ENCODE results near the gene HES7. TPM values are rescaled to one million over a fixed set of nuclear protein-coding genes. Genes with fewer than 3 reads are reported as not detected.
A peak's percentile ranks its signal among the peaks of the same experiment; 100 is the strongest.

HES7 gene
- total RNA-seq, 1 donor from 2014 or later: 1.3 TPM

DNA sequence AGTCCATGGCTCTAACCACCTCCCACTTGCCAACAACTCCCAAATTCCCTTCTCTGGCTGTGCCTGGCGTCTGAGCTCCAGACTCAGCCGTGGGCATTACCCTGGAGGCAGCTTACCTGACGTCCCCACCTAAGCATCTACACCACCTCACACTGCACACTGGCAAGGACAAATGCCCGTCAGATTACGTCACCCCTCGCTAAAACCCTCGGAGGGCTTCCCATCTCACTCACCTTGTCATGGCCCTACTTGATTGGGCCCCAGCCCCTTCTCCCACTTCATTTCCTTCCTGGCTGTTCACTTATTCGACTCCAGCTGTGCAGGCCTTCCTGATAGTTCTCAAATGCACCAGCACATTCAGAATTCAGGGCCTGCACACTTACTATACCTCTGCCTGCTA is 19.0 kb downstream of the HES7 start:
- H3K36me3 ChIP-seq (ENCODE audit: control insufficient read depth, insufficient read depth, low read length): no peaks in the 10 kb centered on the region

DNA sequence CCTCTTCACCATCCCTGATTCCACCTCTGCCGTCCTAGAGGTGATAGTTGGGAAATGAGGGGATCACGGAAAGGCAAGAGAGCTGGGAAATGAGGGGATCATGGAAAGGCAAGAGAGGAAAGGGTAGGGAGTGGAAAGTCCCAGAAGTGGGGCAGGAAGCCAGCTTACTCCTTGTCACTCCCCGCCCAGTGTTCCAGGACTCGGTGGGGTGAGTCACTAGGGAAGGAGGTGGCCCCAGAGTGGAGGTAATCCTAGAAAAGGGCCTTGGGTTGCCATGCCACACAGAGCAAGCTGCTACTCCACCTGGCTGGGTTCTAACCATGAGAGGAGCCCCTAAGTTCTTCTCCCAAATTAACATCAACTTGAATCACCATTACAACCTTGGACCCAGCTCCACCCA is 20.4 kb downstream of the HES7 start:
- DNase-seq (ENCODE audit: low read depth): peak; percentile 79
- no peak for FAIRE-seq
- no peak overlapping the region for H3K4me3 ChIP-seq (ENCODE audit: low read depth, low read length)
- TF ChIP-seq CTCF (IDR thresholded peaks at IDR 0.05; ENCODE audit: insufficient read depth, low read length, severe bottlenecking): no peak
- no peaks in the 10 kb centered on the region for H3K27me3 ChIP-seq (ENCODE audit: control insufficient read depth, insufficient read depth, low read length)
- H3K36me3 ChIP-seq (ENCODE audit: control insufficient read depth, insufficient read depth, low read length): no peaks in the 10 kb centered on the region

More for the DNA sequence above, 19.0 kb downstream of the HES7 start:
- no peak for TF ChIP-seq CTCF (IDR thresholded peaks at IDR 0.05; ENCODE audit: insufficient read depth, low read length, severe bottlenecking)
- DNase-seq (ENCODE audit: low read depth): no peak
- Histone ChIP-seq H3K4me3 (ENCODE audit: low read depth, low read length) (no peak overlapping the region), H3K27me3 (ENCODE audit: control insufficient read depth, insufficient read depth, low read length) (no peaks in the 10 kb centered on the region)
- no peak for FAIRE-seq

GRCh38 chr17:8101721-8102120 is 22.2 kb downstream of the HES7 start:
- H3K27me3 ChIP-seq (ENCODE audit: control insufficient read depth, insufficient read depth, low read length): no peaks in the 10 kb centered on the region
- no peak for TF ChIP-seq CTCF (IDR thresholded peaks at IDR 0.05; ENCODE audit: insufficient read depth, low read length, severe bottlenecking)
- H3K4me3 ChIP-seq (ENCODE audit: low read depth, low read length): no peak overlapping the region
- H3K36me3 ChIP-seq (ENCODE audit: control insufficient read depth, insufficient read depth, low read length): no peaks in the 10 kb centered on the region
- FAIRE-seq (no peak), DNase-seq (ENCODE audit: low read depth) (no peak)

DNA sequence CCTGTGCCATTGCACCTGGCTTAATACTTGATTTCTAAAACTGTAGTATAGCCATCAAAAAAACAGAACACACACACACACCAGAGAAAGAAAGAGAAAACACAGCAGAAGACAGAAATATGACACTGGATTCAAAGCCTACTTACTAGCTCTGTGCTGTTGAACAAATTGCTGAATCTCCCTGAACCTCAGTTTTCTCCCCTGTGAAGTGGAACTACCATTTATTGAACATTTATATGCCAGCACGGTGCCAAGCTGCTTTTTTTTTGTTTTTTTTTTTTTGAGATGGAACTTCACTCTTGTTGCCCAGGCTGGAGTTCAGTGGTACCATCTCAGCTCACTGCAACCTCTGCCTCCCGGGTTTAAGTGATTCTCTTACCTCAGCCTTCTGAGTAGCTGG is 23.1 kb downstream of the HES7 start:
- DNase-seq (ENCODE audit: low read depth): no peak
- no peak for FAIRE-seq
- Histone ChIP-seq H3K27me3 (ENCODE audit: control insufficient read depth, insufficient read depth, low read length) (no peaks in the 10 kb centered on the region), H3K36me3 (ENCODE audit: control insufficient read depth, insufficient read depth, low read length) (peaks cover 1% of the 10 kb centered on the region), H3K4me3 (ENCODE audit: low read depth, low read length) (no peak overlapping the region)
- no peak for TF ChIP-seq CTCF (IDR thresholded peaks at IDR 0.05; ENCODE audit: insufficient read depth, low read length, severe bottlenecking)

DNA sequence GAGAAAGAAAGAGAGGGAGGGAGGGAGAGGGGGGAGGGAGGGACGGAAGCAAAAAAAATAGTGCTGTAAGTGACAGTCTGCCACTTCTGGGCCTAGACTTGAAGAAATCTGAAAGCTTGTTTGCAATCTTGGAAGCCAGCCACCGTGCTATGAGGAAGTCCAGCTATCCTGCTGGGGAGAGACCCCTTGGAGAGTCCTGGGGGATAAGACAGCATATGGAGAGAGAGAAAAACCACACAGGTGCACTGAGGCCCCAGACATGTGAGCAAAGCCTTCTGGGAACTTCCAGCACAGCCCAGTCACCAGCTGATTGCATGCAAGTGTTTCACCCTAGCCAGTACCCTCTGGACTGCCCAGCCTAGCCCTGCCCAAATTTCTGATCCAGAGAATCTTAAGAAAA is 23.8 kb downstream of the HES7 start:
- no peak for TF ChIP-seq CTCF (IDR thresholded peaks at IDR 0.05; ENCODE audit: insufficient read depth, low read length, severe bottlenecking)
- DNase-seq (ENCODE audit: low read depth): no peak
- Histone ChIP-seq H3K27me3 (ENCODE audit: control insufficient read depth, insufficient read depth, low read length) (no peaks in the 10 kb centered on the region), H3K4me3 (ENCODE audit: low read depth, low read length) (no peak overlapping the region), H3K36me3 (ENCODE audit: control insufficient read depth, insufficient read depth, low read length) (peaks cover 1% of the 10 kb centered on the region)
- FAIRE-seq: no peak

DNA sequence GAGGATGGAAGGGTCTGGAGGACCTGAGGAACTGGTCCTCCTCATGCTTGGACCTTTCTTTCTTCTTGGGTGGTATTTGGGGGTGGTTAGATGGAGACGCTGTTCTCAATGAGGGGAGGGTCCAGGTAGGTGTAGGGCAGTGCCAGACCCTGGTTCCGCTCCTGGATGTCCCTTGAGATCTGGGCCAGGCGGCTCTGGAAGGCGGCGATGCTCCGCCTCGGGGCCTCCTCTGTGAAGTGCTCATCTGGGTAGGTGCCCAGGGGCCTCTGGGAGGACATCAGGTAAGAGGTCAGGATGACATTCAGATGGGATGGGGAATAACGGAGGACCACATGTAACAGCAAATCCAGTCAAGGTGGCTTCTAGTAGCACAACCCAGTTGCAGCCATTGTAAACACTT is 27.4 kb downstream of the HES7 start:
- no peak for TF ChIP-seq CTCF (IDR thresholded peaks at IDR 0.05; ENCODE audit: insufficient read depth, low read length, severe bottlenecking)
- no peaks in the 10 kb centered on the region for H3K27me3 ChIP-seq (ENCODE audit: control insufficient read depth, insufficient read depth, low read length)
- H3K36me3 ChIP-seq (ENCODE audit: control insufficient read depth, insufficient read depth, low read length): peaks cover 1% of the 10 kb centered on the region
- no peak for FAIRE-seq
- no peak overlapping the region for H3K4me3 ChIP-seq (ENCODE audit: low read depth, low read length)
- DNase-seq (ENCODE audit: low read depth): no peak
